Left renal cortex interstitium (tissue), 4 donors: ENCODE data around the gene GSDME. TPM values are rescaled to one million over a fixed set of nuclear protein-coding genes. Genes with fewer than 3 reads are reported as not detected.

Experiments used
- DNase-seq, 4 donors: peaks; one replicate each; pipeline ENCODE4 v3.0.0-alpha.2; 2013; ENCODE audit warnings: low read depth in 4 of 4, low spot score in 2 of 4, missing footprints in 1 of 4
- polyA plus RNA-seq, 4 donors: library from polyadenylated mRNA; unstranded; fragments of 120-200 nt; gene quantifications; one replicate each; pipeline ENCODE4 v1.2.1, GENCODE V29; 2013; ENCODE audit not compliant: insufficient read length in 4 of 4

Gene GSDME
- polyA plus RNA-seq, 4 donors: 13.0 to 17.7 (median 15.0) TPM

DNA sequence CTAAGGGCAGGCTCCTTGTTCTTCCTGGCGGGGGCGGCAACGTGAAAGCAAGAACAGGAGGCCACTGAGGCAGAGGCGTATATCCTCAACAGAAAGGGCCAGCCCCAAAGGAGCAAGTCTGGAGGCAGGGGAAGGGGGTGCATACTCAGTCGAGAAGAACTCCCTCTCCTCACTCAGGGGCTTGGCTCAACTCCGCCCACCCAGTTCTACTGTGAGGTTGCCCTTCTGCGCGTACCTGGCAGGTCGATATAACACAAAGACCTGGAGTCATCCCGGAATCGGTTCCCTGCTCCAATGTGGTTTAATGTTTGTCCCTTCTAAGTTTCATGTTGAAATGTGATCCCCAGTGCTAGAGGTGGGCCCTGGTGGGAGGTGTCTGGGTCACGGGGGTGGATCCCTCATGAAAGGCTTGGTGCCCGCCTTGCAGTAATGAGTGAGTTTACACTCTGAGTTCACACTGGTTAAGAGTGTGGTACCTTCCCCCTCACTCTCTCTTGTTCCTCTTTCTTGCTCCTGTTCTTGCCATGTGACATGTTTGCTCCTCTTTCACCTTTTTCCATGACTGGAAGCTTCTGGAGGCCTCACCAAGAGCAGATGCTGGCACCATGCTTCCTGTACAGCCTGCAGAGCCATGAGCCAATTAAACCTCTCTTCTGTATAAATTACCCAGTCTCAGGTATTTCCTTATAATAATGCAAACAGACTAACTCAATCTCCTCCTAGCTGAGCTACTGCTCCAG is 32.6 kb downstream of the GSDME start:
- DNase-seq: no peak

DNA sequence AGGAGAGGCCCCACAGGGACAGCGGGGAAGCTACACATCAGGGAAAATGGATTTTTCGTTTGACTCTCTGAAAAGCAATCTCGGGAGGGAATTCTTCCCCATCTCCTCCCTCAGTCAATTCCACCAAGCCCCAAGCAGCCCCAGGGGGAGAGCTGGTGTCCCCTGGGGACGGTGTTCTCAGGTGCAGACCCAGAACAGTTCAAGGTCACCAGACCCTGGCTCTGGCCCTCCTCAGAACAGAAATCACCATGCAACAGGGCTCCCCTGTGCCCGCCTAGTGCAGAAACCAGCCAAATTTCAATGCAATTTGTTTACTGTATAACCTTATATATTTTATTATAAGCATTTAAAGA is 34.1 kb downstream of the GSDME start:
- DNase-seq: no peak

DNA sequence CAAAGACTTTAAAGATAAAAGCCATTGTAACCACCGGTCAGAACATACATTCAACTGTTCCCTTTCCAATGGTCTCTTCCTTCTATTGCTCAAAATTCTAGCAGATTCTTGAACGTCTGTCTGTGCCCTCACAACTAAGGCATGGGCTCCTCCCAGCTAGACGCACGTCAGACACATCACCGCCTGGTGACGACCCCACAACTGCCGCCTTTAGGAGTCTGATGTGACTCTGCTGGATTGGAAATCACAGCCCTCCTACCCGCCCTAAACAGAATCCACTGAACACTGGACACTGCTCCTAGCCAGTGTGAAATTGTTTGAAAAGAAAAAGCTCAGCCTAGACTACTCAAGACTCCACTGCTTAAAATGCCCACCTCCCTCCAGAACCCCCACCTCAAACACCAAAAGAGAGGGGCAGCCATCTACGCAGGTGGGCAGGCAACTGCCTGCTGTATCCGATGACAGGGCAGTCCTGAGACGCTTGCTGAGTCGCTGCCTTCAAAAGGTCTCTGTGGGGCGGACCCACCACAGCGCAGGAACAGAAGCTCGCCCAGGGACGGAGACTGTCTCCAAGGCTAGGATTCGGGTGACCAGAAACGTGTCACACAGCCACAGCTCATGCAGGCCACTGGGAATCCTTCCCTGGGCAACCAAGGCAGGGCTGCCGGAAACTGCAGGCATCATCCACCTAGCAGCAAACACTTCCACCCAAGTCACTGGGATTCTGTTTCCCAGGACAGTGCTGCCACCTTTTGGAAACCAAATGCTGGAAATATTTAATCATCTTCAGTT is 34.7 kb downstream of the GSDME start:
- DNase-seq: peak in 1 of 4 donors; percentile 23

DNA sequence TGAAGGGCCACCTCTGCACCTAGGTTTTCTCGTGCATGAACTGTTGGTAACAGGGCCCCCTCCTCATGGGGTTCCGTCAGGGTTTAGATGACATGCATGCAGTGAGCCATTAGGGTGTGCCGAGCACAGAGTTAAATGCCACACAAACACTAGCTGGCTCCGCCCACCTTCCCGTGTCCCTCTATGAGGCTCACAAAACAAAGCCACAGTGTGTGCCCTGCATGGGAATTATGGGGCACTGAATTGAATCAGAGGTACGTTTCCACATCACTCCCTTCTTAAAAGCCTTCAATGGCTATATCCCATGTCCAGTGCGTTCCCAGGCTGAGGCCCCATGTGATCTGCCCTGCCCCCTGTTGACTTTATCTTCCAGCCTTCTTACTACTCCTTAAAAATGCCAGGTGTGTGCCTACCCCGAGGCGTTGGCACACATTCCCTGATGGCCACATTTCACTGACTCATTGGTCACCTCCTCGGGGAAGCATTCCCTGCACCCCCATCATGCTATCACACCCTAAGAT is 35.7 kb downstream of the GSDME start:
- no peak for DNase-seq

DNA sequence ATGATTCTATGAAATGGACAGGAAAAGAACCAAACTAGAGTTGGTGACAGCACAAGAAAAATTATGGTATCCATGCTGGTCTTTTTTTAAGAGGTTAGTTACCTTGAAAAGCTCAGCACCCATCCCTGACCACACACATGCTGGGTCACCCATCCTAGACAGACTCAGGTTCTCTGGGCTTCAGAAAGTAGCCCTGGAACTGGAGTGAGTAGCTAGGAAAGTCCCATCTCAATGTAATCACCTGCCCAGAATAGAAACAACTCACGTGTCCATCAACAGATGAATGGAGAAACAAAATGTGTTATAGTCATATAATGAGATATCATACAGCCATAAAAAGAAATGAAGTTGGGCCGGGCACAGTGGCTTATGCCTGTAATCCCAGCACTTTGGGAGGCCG is 37.0 kb downstream of the GSDME start:
- no peak for DNase-seq

DNA sequence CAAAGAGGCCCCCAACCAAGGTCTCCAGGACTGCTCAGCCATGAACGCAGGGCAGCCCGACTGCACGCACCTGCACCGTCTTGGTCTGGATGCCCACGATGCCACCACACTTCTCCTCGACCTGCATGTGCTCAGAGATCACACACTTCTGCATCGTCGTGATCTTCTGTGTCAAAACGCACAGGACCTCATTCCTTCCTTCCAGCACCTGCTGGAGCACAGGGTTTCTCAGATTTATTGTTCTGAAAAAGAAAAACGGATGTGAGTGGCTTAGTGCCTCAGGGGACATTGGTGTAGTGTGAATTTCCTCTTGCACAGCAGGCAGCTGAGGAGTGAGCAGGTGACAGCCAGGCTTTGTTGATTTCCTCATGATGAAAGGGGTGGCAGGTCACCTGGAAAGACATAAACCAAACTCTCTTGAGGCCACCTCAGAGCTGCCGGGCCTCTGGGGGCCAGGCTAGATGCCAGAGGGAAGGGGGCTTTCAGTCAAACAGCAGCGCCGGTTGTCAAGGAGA is 38.2 kb downstream of the GSDME start:
- DNase-seq: no peak

DNA sequence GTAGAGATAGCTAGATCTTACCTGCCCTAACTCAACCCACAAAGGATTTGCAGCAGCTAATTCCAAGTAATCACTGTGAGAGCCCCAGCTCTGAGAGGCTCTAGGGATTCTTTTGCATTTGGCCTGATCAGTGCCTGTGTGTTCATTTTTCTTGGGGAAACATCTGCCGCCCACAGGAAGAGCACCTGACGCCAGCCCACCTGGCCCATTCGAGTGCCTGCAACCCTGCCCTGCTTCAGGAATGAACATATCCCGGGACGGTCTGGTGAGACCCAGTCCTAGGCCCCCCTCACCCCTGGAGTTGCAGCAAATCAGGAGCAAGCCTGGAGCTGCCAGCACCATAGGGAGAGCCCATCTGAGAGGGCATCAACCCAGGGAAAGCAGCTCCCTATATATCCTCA is 38.8 kb downstream of the GSDME start:
- DNase-seq: no peak

DNA sequence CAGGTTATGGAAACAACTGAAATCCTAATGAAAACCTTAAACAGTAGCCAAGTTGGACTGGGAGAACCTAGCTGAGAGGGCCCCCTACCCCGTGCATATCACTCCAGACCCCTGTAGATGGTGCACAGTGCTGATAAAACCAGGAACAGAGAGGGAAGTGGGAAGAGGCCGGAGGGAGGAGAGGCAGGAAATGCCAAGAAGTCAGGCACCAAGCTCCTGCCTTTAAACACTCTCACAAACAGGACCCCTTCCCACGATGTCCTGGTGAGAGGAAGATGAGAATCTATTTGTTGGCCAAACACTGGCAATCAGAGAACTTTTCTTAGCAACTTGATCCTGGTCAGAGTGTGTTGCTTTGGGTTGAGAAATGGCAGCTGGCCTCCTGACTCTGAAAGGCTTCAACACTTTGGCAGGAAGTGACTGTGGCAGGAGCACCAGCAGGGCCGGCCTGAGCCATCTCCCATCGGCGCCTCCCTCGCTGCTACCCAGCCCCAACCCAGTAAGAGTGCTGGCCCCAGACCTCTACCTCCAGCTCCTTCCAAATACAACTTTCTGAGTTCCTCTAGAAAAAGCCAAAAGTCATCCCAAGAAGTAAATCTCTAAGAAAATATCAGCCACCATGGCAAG is 39.5 kb downstream of the GSDME start:
- DNase-seq: no peak

DNA sequence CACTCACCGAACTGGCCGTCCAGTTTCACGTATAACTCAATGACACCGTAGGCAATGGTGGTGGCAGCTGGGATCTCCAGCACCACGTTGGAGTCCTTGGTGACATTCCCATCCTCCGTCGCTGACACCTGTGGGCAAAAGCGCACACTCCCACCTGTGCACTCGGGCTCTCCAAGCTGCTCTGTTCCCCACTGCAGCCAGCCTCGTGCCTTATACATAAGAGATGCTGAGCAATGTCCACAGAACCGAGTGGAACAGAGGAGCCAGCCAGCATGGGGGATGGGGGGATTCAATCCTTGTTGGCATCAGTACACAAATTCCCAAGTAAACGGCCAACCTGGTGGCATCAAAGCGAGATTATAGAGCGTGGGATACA is 40.0 kb downstream of the GSDME start:
- DNase-seq: no peak

DNA sequence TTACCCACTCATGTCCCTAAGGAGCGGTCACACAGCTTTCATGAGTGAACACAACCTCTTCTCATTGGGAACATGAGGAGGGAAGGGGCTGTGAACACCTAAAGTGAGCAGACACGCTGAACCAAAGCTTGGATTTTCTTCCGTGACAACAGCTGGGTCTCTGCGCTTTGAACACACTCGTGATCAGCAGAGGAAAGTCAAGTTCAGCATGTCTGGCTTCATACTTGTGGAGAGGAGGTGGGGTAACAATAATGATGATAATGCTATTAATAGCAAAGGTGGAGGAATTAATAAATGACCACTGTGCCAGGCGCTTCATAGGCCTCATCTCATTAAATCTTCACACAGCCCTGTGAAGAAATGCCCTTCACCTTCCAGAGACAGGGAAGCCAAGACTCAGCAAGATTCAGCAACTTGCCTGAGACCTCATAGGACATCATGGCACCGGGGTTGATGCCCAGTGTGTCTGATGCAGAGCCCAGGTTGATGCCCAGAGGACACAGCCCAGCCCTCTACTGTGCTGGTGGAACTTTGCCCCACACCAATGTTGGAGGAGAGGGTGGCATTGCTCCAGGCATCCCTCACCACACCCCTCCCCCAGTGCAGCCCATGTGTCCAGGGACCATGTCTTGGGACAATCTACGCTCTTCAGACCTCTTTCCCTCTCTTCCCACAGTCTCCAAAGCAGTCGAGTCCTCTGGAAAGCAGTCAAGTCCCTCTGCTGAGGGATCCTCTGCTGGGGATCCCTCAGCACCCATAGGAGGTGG is 40.6 kb downstream of the GSDME start:
- DNase-seq: no peak

DNA sequence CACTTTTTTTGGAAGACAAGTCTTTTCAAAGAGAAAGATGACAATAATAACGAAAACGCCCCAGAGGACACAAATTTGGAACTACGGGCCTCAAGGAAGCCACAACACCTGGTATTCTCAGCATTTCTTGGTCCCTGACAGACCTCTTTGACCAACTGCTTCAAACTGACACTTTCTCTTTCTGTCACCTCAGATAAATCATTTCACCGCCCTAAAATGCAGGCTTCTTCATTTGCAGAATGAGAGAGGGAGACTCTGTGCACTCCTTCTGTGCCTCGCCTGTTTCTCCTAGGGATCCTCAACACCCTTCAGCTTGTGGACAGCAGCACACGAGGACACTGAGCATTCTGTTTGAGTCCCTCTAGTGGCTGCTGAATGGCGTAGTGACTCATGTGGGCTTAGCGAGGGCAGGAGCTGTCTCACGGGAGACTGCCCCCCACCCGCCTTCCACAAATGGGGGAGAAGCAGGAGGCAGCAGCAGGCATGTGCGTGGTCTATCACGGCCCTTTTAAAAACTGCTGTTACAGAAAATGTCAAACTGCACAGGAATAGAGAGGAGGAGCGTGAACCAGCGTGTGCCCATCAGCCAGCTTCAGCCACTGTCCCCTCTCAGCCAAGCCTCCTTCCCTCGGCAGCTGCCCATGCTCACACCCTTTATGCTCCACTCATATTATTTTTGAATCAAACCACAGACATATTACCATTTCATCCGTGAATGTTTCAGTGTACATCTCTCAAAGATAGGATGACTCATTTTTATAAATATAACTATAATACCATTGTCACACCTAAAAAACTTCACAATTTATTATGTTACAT is 41.4 kb downstream of the GSDME start:
- no peak for DNase-seq

DNA sequence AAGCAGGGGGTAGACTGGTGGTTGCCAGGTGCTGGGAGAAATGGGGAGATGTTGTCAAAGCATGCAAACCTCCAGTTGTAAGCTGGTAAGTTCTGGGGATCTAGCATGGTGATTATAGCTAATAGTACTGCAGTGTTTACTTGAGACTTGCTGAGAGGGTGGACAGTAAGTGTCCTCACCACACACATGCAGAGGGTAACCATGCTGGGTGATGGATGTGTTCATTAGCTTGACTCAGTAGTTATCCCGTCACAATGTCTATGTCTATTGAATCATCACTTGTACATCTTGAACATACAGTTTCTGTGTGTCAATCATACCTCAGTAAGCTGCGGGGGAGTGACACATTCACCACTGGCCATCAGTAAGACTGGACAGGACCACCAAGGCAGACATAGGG is 42.1 kb downstream of the GSDME start:
- DNase-seq: no peak

DNA sequence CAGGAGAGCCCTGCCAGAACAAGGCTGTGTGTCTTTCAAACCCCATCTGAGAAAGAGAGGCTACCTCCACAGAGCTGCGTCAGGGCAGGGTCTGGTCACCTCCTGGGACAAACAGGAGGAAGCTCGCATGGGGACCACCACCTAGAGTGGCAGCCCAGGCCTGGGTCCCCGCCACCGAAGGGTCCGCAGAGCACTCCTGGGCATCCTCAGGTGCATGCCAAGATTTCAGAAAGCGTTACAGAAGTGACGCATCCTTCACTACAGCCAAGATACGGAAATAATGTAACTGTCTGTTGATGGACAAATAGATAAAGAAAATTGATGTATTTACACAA is 42.6 kb downstream of the GSDME start:
- no peak for DNase-seq

DNA sequence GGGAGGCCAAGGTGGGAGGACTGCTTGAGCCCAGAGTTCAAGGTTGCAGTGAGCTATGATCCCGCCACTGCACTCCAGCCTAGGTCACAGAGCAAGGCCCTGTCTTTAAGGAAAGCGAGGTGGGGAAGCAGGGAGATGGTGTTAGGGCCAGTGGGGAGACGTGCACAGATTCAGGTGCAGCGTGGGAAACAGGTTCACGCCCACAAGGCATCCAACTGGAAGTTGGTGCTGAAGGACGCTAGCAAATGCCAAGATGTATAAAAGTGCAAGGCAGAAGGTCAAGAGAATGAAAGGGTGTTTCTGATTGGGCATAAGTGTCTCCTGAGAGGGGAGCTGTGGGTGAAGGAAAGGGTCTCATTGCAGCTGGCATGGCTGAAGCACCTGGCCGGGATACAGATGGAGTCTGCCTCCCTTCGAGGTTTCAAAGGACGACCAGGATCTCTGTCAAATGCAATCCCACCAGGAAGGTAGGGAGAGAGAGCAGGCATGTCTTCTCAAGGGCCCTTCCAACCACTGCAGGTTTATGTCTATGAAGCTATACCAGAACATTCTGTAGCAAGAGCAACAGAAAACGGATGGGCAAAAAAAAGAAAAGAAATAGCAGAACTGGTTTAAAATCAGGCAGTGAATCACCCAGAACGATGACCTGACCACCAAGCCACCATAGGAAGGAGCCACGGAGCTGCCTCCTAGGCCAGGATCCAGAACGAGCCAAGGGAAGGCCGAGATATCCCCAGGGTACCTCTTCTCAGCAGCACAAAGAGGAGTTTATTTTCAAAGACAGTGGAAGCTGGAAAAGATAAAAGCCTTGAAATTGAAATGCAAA is 43.2 kb downstream of the GSDME start:
- DNase-seq: no peak

DNA sequence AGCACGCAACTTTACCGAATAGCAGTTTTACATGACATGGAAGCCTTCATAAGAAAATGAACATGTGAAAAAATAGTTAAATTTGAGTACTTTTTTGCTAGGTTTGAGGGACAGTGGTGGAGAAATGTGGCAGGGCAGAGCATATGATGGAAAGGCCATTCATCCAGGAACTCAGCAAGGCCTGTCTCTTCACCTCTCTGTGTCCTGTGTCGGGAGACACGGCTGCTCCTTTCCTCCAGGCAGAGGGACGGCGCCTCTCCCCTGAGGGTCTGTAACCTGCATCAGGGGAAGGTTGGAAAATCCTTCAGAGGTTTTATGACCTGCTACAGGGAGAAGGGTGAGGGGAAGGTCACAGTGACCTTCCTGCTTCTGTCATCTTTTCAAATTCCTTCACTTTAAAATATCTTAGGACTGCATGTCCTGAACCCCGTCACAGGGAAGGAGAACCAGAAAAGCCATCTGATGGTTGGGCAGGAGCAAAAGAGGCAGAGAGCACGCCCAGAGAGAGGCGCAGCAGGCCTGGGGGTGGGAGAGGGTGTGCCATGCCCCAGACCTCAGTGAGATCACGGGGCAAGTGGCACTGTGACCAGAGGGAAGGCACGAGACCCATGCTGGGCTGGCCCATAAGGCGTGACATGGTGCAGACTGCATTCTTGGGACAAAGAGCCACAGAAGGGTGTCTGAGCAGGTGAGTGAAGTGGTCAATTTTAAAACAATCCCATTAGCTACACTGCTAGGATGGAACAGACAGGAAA is 44.0 kb downstream of the GSDME start:
- no peak for DNase-seq

DNA sequence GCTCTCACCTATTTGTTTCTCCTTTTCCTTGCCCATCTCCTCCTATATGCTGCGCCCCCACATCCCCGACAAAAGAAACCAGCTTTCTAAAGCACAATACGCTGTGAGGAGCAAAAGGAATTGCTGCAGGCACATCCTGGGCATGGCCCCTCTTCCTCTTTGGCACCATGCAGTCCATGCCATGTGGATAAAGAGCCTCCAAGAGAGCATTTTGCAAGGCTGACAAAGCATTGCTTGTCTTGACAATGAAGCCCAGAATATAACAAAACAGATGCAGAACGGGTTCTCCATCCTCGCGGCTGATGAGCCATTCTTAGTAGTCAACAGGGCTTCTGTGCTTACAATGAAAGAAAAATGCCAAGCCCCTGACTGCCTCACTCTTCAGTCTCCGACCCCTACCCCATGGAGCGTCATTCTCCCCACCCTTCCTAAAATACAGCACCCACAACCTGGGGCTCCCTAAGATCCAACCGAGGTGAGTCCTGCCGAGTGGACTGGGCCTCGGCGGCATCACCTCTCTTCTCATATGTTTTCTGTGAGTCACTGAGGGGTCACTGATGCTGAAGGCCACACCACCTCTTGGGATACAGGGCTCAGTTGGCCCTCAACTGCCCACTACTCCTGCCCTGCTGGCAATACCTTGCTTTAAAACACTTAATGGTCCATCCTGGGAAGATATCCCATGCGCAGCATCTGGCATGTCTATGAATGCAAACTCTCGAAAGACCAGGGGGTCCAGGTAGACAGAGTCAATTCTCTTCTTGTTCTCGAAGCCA is 47.5 kb downstream of the GSDME start:
- DNase-seq: no peak

DNA sequence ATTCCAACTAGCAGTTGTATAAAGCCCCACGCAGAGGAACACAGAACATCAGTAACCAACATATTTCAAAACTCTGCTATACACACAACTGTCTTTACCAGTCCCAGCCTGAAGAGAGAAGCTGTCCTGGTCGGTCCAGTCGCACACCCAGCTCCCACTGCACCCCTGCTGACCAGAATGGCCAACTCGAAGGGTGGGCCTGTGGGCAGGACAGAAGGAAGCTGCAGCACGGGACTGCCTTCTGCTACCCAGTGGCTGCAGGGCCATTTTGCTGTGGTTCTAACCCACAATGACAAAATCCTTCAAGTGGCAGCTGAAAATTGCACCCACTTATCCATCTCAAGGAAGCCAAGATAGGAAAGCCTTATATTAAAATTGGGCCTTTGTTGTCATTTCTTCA is 48.2 kb downstream of the GSDME start:
- DNase-seq: no peak
